Iris pigment epithelial cell (primary cell): ENCODE results near the gene OR10H4.
"Not testable (repeated sequence)": the region's sequence is repeated elsewhere in the genome, so short reads cannot be mapped to it uniquely, and the experiment has no call there.

Experiments used
- DNase-seq: peaks from one replicate; pipeline ENCODE4 v3.0.0-alpha.2; 2011; ENCODE audit warnings: low read depth

Gene OR10H4

GRCh38 chr19:15937771-15938170 is 11.0 kb upstream of the OR10H4 start:
- DNase-seq: no peak

- DNase-seq: no peak
These were observed 4.4 kb upstream of the OR10H4 start for GRCh38 chr19:15944401-15944800.

GRCh38 chr19:15945301-15945700 is 3.5 kb upstream of the OR10H4 start:
- no peak for DNase-seq

- DNase-seq: no peak
These were observed 6.0 kb downstream of the OR10H4 start for GRCh38 chr19:15954820-15955219.

GRCh38 chr19:15962319-15962718 is 13.5 kb downstream of the OR10H4 start:
- no peak for DNase-seq

- DNase-seq: no peak
These were observed 15.4 kb downstream of the OR10H4 start for GRCh38 chr19:15964231-15964630.

GRCh38 chr19:15971224-15971780 is 22.5 kb downstream of the OR10H4 start:
- DNase-seq: no peak

- DNase-seq: not testable (repeated sequence)
These were observed 23.2 kb downstream of the OR10H4 start for GRCh38 chr19:15972043-15972442.

GRCh38 chr19:15974856-15975255 is 26.0 kb downstream of the OR10H4 start:
- DNase-seq: no peak

GRCh38 chr19:15976836-15977689 is 28.3 kb downstream of the OR10H4 start:
- no peak for DNase-seq

GRCh38 chr19:15977690-15978089 is 28.9 kb downstream of the OR10H4 start:
- no peak for DNase-seq

- DNase-seq: no peak
These were observed 30.5 kb downstream of the OR10H4 start for GRCh38 chr19:15979293-15979692.

- DNase-seq: not testable (repeated sequence)
These were observed 37.0 kb downstream of the OR10H4 start for GRCh38 chr19:15985831-15986230.

GRCh38 chr19:15986701-15987100 is 37.9 kb downstream of the OR10H4 start:
- DNase-seq: no peak

GRCh38 chr19:15989889-15990288 is 41.1 kb downstream of the OR10H4 start:
- DNase-seq: no peak

GRCh38 chr19:15991602-15992001 is 42.8 kb downstream of the OR10H4 start:
- DNase-seq: no peak

GRCh38 chr19:15992014-15992413 is 43.2 kb downstream of the OR10H4 start:
- no peak for DNase-seq

GRCh38 chr19:15995536-15995935 is 46.7 kb downstream of the OR10H4 start:
- DNase-seq: no peak

GRCh38 chr19:15998166-15998565 is 49.4 kb downstream of the OR10H4 start:
- no peak for DNase-seq
